ENCODE measurements around the gene SIRT6. TPM values are rescaled to one million over a fixed set of nuclear protein-coding genes. Genes with fewer than 3 reads are reported as not detected.
"Not testable (repeated sequence)": the region's sequence is repeated elsewhere in the genome, so short reads cannot be mapped to it uniquely, and the experiment has no call there.

The SIRT6 gene
- total RNA-seq, 1 experiment from 2014 or later = 23.0 TPM

GRCh38 chr19:4197228-4197624 is 14.9 kb upstream of the SIRT6 start:
- H3K27ac ChIP-seq (ENCODE audit: low read length) = no peak overlapping the region
- H3K4me3 ChIP-seq (ENCODE audit: low read length) = no peak overlapping the region
- no peaks in the 10 kb centered on the region for H4K20me1 ChIP-seq (ENCODE audit: insufficient read depth, low read depth, low read length)
- H3K36me3 ChIP-seq (ENCODE audit: insufficient read depth, low read length) = no peaks in the 10 kb centered on the region
- H3K9me2 ChIP-seq (replicated peaks; ENCODE audit: insufficient read depth, low read length) = no peaks in the 10 kb centered on the region
- no peak for DNase-seq
- no peak overlapping the region for H3K4me2 ChIP-seq (ENCODE audit: low read depth, low read length, poor library complexity, severe bottlenecking)
- H3K27me3 ChIP-seq (ENCODE audit: low read length) = no peaks in the 10 kb centered on the region
- H3K9ac ChIP-seq (ENCODE audit: low read length) = no peak overlapping the region
- no peaks in the 10 kb centered on the region for H3K79me2 ChIP-seq (ENCODE audit: low read length)
- H3K4me1 ChIP-seq (ENCODE audit: low read length) = peaks cover 10% of the 10 kb centered on the region
- H2AFZ ChIP-seq (ENCODE audit: low read length) = no peak overlapping the region
- peaks cover 10% of the 10 kb centered on the region for H3K9me3 ChIP-seq (ENCODE audit: low read length)

DNA sequence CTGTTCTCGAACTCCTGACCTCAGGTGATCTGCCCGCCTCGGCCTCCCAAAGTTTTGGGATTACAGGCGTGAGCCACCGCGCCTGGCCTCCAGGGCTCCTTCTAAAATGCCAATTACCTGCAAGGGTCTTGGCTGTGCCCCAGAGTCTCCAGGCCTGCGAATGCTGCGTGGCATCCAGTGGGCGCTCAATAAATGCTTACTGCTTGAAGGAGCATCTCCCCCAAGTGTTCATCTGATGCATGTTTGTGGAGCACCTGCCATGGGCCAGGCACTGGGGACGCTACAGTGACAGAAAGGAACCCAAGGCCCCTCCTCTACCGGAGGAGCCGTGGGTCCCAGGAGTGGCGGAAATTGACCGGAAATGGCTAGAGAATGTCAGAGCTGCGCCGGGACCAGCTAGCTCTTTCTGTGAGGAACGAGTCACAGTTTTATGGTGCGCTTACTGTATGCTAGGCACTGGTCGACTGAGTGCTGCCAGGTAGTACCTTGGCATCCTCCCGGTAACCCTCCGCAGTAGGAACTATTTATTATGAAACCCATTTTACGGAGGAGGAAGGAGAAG is 14.3 kb upstream of the SIRT6 start:
- Histone ChIP-seq H3K4me3 (ENCODE audit: low read length) (no peak overlapping the region), H3K9ac (ENCODE audit: low read length) (no peak overlapping the region), H3K9me2 (replicated peaks; ENCODE audit: insufficient read depth, low read length) (no peaks in the 10 kb centered on the region), H3K27ac (ENCODE audit: low read length) (no peak overlapping the region), H3K36me3 (ENCODE audit: insufficient read depth, low read length) (no peaks in the 10 kb centered on the region), H4K20me1 (ENCODE audit: insufficient read depth, low read depth, low read length) (no peaks in the 10 kb centered on the region), H3K79me2 (ENCODE audit: low read length) (no peaks in the 10 kb centered on the region), H3K27me3 (ENCODE audit: low read length) (no peaks in the 10 kb centered on the region), H3K9me3 (ENCODE audit: low read length) (peaks cover 10% of the 10 kb centered on the region), H2AFZ (ENCODE audit: low read length) (no peak overlapping the region), H3K4me2 (ENCODE audit: low read depth, low read length, poor library complexity, severe bottlenecking) (no peak overlapping the region), H3K4me1 (ENCODE audit: low read length) (peaks cover 10% of the 10 kb centered on the region)
- no peak for DNase-seq

- H3K79me2 ChIP-seq (ENCODE audit: low read length) = no peaks in the 10 kb centered on the region
- no peaks in the 10 kb centered on the region for H3K9me2 ChIP-seq (replicated peaks; ENCODE audit: insufficient read depth, low read length)
- H2AFZ ChIP-seq (ENCODE audit: low read length) = no peak overlapping the region
- no peak for DNase-seq
- peaks cover 10% of the 10 kb centered on the region for H3K4me1 ChIP-seq (ENCODE audit: low read length)
- no peaks in the 10 kb centered on the region for H3K27me3 ChIP-seq (ENCODE audit: low read length)
- no peak overlapping the region for H3K27ac ChIP-seq (ENCODE audit: low read length)
- no peaks in the 10 kb centered on the region for H4K20me1 ChIP-seq (ENCODE audit: insufficient read depth, low read depth, low read length)
- no peaks in the 10 kb centered on the region for H3K36me3 ChIP-seq (ENCODE audit: insufficient read depth, low read length)
- no peak overlapping the region for H3K4me2 ChIP-seq (ENCODE audit: low read depth, low read length, poor library complexity, severe bottlenecking)
- no peak overlapping the region for H3K9ac ChIP-seq (ENCODE audit: low read length)
- H3K4me3 ChIP-seq (ENCODE audit: low read length) = no peak overlapping the region
- peaks cover 10% of the 10 kb centered on the region for H3K9me3 ChIP-seq (ENCODE audit: low read length)
Measured at GRCh38 chr19:4196009-4196408, 13.6 kb upstream of the SIRT6 start.

GRCh38 chr19:4194353-4194752 is 12.0 kb upstream of the SIRT6 start:
- DNase-seq = peak; percentile 52
- Histone ChIP-seq H2AFZ (ENCODE audit: low read length) (no peak overlapping the region), H3K9ac (ENCODE audit: low read length) (peak overlapping the region; percentile 21; the same call in 1 of the 2 replicates), H3K9me2 (replicated peaks; ENCODE audit: insufficient read depth, low read length) (no peaks in the 10 kb centered on the region), H3K79me2 (ENCODE audit: low read length) (no peaks in the 10 kb centered on the region), H3K27me3 (ENCODE audit: low read length) (no peaks in the 10 kb centered on the region), H3K4me3 (ENCODE audit: low read length) (no peak overlapping the region; the same call in 1 of the 2 replicates), H4K20me1 (ENCODE audit: insufficient read depth, low read depth, low read length) (no peaks in the 10 kb centered on the region), H3K27ac (ENCODE audit: low read length) (no peak overlapping the region), H3K4me1 (ENCODE audit: low read length) (peaks cover 10% of the 10 kb centered on the region), H3K36me3 (ENCODE audit: insufficient read depth, low read length) (no peaks in the 10 kb centered on the region), H3K4me2 (ENCODE audit: low read depth, low read length, poor library complexity, severe bottlenecking) (peak overlapping the region; percentile 6), H3K9me3 (ENCODE audit: low read length) (peaks cover 10% of the 10 kb centered on the region)

- DNase-seq; H3K27me3 ChIP-seq (ENCODE audit: low read length); H3K4me1 ChIP-seq (ENCODE audit: low read length); H3K4me3 ChIP-seq (ENCODE audit: low read length); H3K36me3 ChIP-seq (ENCODE audit: insufficient read depth, low read length); H3K9ac ChIP-seq (ENCODE audit: low read length); H3K9me2 ChIP-seq (replicated peaks; ENCODE audit: insufficient read depth, low read length); H3K27ac ChIP-seq (ENCODE audit: low read length); H4K20me1 ChIP-seq (ENCODE audit: insufficient read depth, low read depth, low read length); H3K79me2 ChIP-seq (ENCODE audit: low read length); H2AFZ ChIP-seq (ENCODE audit: low read length); H3K4me2 ChIP-seq (ENCODE audit: low read depth, low read length, poor library complexity, severe bottlenecking): not testable (repeated sequence)
- H3K9me3 ChIP-seq (ENCODE audit: low read length) = peaks cover 10% of the 10 kb centered on the region
Measured at GRCh38 chr19:4192537-4192936, 10.2 kb upstream of the SIRT6 start.

DNA sequence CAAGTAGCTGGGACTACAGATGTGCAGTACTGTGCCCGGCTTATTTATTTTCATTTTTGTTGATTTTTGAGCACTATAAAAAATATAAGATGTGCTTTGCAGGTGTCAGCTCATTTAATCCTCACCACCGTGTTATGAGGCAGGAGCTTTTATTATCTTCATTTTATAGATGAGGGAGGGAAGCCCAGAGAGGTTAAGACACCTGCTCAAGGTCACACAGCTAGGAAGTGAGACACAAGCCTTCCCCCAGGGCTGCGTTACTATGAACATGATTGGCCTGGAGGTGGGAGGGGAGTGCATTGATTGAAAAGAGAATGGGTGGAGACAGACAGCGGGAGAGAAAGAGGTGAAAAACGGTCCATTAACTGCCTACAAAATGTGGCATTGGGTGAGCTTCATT is 7.3 kb upstream of the SIRT6 start:
- no peak overlapping the region for H2AFZ ChIP-seq (ENCODE audit: low read length)
- no peaks in the 10 kb centered on the region for H4K20me1 ChIP-seq (ENCODE audit: insufficient read depth, low read depth, low read length)
- H3K9ac ChIP-seq (ENCODE audit: low read length) = no peak overlapping the region
- H3K9me3 ChIP-seq (ENCODE audit: low read length) = no peaks in the 10 kb centered on the region
- no peak for DNase-seq
- no peak overlapping the region for H3K4me2 ChIP-seq (ENCODE audit: low read depth, low read length, poor library complexity, severe bottlenecking)
- H3K27ac ChIP-seq (ENCODE audit: low read length) = no peak overlapping the region
- H3K4me3 ChIP-seq (ENCODE audit: low read length) = no peak overlapping the region
- peaks cover 12% of the 10 kb centered on the region for H3K4me1 ChIP-seq (ENCODE audit: low read length)
- H3K79me2 ChIP-seq (ENCODE audit: low read length) = no peaks in the 10 kb centered on the region
- H3K27me3 ChIP-seq (ENCODE audit: low read length) = no peaks in the 10 kb centered on the region
- H3K9me2 ChIP-seq (replicated peaks; ENCODE audit: insufficient read depth, low read length) = no peaks in the 10 kb centered on the region
- H3K36me3 ChIP-seq (ENCODE audit: insufficient read depth, low read length) = no peaks in the 10 kb centered on the region

DNA sequence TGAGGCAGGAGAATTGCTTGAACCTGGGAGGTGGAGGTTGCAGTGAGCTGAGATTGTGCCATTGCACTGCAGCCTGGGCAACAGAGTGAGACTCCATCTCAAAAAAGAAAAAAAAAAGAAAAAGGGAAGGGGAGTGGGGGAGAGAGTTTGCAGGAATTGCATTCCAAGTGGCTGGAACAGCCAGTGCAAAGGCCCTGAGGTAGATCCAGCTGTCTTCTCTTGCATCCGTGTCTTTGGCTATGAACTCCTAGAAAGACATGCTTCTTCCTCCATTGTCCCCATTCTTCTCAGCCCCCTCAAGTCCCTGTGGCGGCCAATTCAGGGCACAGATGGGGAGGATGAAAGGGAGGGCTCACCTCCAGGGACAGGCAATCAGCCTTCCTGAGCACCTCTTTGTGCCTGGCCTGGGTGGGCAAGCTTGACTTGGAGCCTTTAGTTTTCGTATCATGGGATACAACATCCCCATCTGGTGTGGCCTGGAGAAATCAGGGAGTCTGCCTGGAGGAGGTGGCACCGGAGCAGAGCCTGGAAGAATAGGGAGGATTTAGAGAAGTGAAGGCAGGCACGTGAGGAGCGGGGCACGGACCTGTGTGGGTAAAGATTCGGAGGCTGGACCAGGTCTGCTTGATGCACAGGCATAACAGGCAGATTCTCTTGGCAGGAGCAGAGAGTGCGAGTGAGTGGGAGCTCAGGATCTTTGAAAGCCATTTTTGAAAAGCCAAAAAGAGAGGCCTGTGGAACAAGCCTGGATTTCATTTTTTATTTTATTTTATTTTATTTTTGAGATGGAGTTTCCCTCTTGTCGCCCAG is 5.2 kb upstream of the SIRT6 start:
- no peaks in the 10 kb centered on the region for H3K79me2 ChIP-seq (ENCODE audit: low read length)
- H3K27me3 ChIP-seq (ENCODE audit: low read length) = no peaks in the 10 kb centered on the region

GRCh38 chr19:4186087-4186993 is 4.0 kb upstream of the SIRT6 start:
- Histone ChIP-seq H3K9ac (ENCODE audit: low read length) (no peak overlapping the region), H3K27me3 (ENCODE audit: low read length) (no peaks in the 10 kb centered on the region), H3K4me1 (ENCODE audit: low read length) (peaks cover 9% of the 10 kb centered on the region), H2AFZ (ENCODE audit: low read length) (no peak overlapping the region), H3K79me2 (ENCODE audit: low read length) (peaks cover 9% of the 10 kb centered on the region), H4K20me1 (ENCODE audit: insufficient read depth, low read depth, low read length) (no peaks in the 10 kb centered on the region), H3K4me2 (ENCODE audit: low read depth, low read length, poor library complexity, severe bottlenecking) (no peak overlapping the region), H3K9me3 (ENCODE audit: low read length) (no peaks in the 10 kb centered on the region), H3K4me3 (ENCODE audit: low read length) (no peak overlapping the region), H3K27ac (ENCODE audit: low read length) (no peak overlapping the region), H3K9me2 (replicated peaks; ENCODE audit: insufficient read depth, low read length) (no peaks in the 10 kb centered on the region), H3K36me3 (ENCODE audit: insufficient read depth, low read length) (no peaks in the 10 kb centered on the region)
- DNase-seq = peak; percentile 93

More for the DNA sequence above, 5.2 kb upstream of the SIRT6 start:
- Histone ChIP-seq H3K4me2 (ENCODE audit: low read depth, low read length, poor library complexity, severe bottlenecking) (no peak overlapping the region), H3K4me3 (ENCODE audit: low read length) (no peak overlapping the region), H4K20me1 (ENCODE audit: insufficient read depth, low read depth, low read length) (no peaks in the 10 kb centered on the region), H3K36me3 (ENCODE audit: insufficient read depth, low read length) (no peaks in the 10 kb centered on the region), H3K9me3 (ENCODE audit: low read length) (no peaks in the 10 kb centered on the region), H2AFZ (ENCODE audit: low read length) (no peak overlapping the region), H3K9me2 (replicated peaks; ENCODE audit: insufficient read depth, low read length) (no peaks in the 10 kb centered on the region), H3K27ac (ENCODE audit: low read length) (no peak overlapping the region), H3K4me1 (ENCODE audit: low read length) (peaks cover 8% of the 10 kb centered on the region), H3K9ac (ENCODE audit: low read length) (no peak overlapping the region)
- DNase-seq = no peak
